ENCODE results near the gene GTPBP10.
A peak's percentile ranks its signal among the peaks of the same experiment; 100 is the strongest.

GTPBP10 gene

GRCh38 chr7:90383861-90384260, 37.3 kb downstream of the GTPBP10 start:
- DNase-seq: no peak

- DNase-seq: no peak
Observed at GRCh38 chr7:90384433-90384832, 37.9 kb downstream of the GTPBP10 start.

- DNase-seq: no peak
Observed at GRCh38 chr7:90387470-90388240, 41.1 kb downstream of the GTPBP10 start.

- DNase-seq: no peak
Observed at GRCh38 chr7:90390926-90391325, 44.4 kb downstream of the GTPBP10 start.

- DNase-seq: no peak
Observed at GRCh38 chr7:90391488-90391887, 45.0 kb downstream of the GTPBP10 start.

GRCh38 chr7:90396420-90396819, 49.9 kb downstream of the GTPBP10 start:
- no peak for DNase-seq

- DNase-seq: no peak
Observed at GRCh38 chr7:90401989-90402388, 55.5 kb downstream of the GTPBP10 start.

- no peak for DNase-seq
Observed at GRCh38 chr7:90402785-90403173, 56.3 kb downstream of the GTPBP10 start.

- DNase-seq: peak; percentile 89
Observed at GRCh38 chr7:90403174-90404113, 56.9 kb downstream of the GTPBP10 start, which contains the start of gene CLDN12. CLDN12 (plus strand) TSS chr7:90403461; CDS start chr7:90412677, 9,216 bp downstream.

- no peak for DNase-seq
Observed at GRCh38 chr7:90404777-90405176, 58.3 kb downstream of the GTPBP10 start.

- DNase-seq: no peak
Observed at GRCh38 chr7:90407484-90407821, 60.9 kb downstream of the GTPBP10 start.

- DNase-seq: no peak
Observed at GRCh38 chr7:90408142-90408541, 61.6 kb downstream of the GTPBP10 start.

GRCh38 chr7:90409667-90410066, 63.2 kb downstream of the GTPBP10 start:
- DNase-seq: no peak

- peak; percentile 79 for DNase-seq
Observed at GRCh38 chr7:90411510-90411909, 65.0 kb downstream of the GTPBP10 start.

- no peak for DNase-seq
Observed at GRCh38 chr7:90412458-90413184, 66.1 kb downstream of the GTPBP10 start.

- DNase-seq: no peak
Observed at GRCh38 chr7:90413185-90413528, 66.6 kb downstream of the GTPBP10 start.

GRCh38 chr7:90421651-90422050, 75.1 kb downstream of the GTPBP10 start:
- DNase-seq: no peak

- no peak for DNase-seq
Observed at GRCh38 chr7:90424720-90425119, 78.2 kb downstream of the GTPBP10 start.

- no peak for DNase-seq
Observed at GRCh38 chr7:90425376-90425775, 78.9 kb downstream of the GTPBP10 start.

GRCh38 chr7:90430614-90431460, 84.3 kb downstream of the GTPBP10 start:
- no peak for DNase-seq

- DNase-seq: no peak
Observed at GRCh38 chr7:90432752-90433151, 86.2 kb downstream of the GTPBP10 start.

- DNase-seq: no peak
Observed at GRCh38 chr7:90433221-90433620, 86.7 kb downstream of the GTPBP10 start.
